GM10266 (cell line): ENCODE measurements around the gene AHCYL2.
"Not testable (repeated sequence)": the region's sequence is repeated elsewhere in the genome, so short reads cannot be mapped to it uniquely, and the experiment has no call there.

Experiments used
- DNase-seq: peaks from one replicate; pipeline ENCODE4 v3.0.0; 2012; ENCODE audit errors: extremely low spot score
- CTCF ChIP-seq: IDR thresholded peaks from 2 replicates; pipeline ENCODE4 v1.5.1; 2012; ENCODE audit warnings: mild to moderate bottlenecking, low read depth; ENCODE audit not compliant: control insufficient read depth, insufficient read depth; ENCODE audit errors: missing control alignments

Gene AHCYL2

GRCh38 chr7:129341816-129342806, 117.3 kb downstream of the AHCYL2 start:
- no peak for DNase-seq
- TF ChIP-seq CTCF, result no peak

- peak; percentile 37 for DNase-seq
- TF ChIP-seq CTCF, result peak; percentile 65
Measured at GRCh38 chr7:129343099-129343700, 118.4 kb downstream of the AHCYL2 start.

- DNase-seq, result no peak
- no peak for TF ChIP-seq CTCF
Measured at GRCh38 chr7:129347330-129347729, 122.5 kb downstream of the AHCYL2 start.

- no peak for TF ChIP-seq CTCF
- DNase-seq, result no peak
Measured at GRCh38 chr7:129348023-129348740, 123.4 kb downstream of the AHCYL2 start.

GRCh38 chr7:129351320-129351719, 126.5 kb downstream of the AHCYL2 start:
- TF ChIP-seq CTCF, result no peak
- no peak for DNase-seq

GRCh38 chr7:129353104-129353503, 128.3 kb downstream of the AHCYL2 start:
- DNase-seq, result not testable (repeated sequence)

GRCh38 chr7:129354428-129355157, 129.8 kb downstream of the AHCYL2 start:
- DNase-seq, result no peak

More at GRCh38 chr7:129354428-129355157, 129.8 kb downstream of the AHCYL2 start:
- no peak for TF ChIP-seq CTCF
